ENCODE measurements around the gene GRID2.

The GRID2 gene

DNA sequence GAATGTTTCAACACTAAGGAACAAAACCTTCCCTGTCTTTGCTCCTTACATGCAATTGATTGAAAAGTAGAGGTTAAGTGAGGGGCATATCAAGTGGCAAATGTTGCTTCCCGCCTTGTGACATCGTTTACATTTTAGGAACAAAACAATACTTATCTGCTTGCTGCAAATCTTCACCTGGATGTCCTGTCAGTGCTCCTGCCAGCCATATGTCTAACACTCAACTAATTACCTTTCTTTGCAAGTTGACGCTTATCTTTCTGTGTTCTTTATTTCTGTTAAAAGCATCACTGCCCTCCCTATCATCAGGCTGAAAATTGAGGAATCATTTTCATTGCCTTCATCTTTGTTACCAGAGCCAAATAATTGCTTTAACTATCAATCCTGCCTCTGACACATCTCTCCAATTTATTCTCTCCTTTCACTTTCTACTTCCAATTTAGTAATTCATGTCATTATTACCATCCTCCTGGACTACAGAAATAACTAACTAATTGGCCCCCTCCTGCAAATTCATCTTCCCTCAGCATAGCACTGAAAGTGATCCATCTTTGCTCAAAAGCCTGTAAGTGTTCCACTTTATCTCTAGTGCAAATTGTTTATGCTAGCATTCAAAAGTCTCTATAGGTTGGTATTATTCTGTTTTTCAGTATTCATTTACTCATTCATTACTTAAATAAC is 1226.1 kb downstream of the GRID2 start:
- TF ChIP-seq TAF1 (IDR thresholded peaks at IDR 0.05; ENCODE audit: borderline replicate concordance, insufficient read depth, low read length) (no peak), FOXP2 (optimal IDR thresholded peaks at IDR 0.05; ENCODE audit: borderline replicate concordance, extremely low read depth, extremely low read length, insufficient read depth) (no peak), SIN3A (IDR thresholded peaks at IDR 0.05; ENCODE audit: borderline replicate concordance, insufficient read depth, low read length) (no peak), POLR2AphosphoS5 (IDR thresholded peaks at IDR 0.05; ENCODE audit: low read depth, low read length) (no peak)
- TF ChIP-seq, protein P1, sequence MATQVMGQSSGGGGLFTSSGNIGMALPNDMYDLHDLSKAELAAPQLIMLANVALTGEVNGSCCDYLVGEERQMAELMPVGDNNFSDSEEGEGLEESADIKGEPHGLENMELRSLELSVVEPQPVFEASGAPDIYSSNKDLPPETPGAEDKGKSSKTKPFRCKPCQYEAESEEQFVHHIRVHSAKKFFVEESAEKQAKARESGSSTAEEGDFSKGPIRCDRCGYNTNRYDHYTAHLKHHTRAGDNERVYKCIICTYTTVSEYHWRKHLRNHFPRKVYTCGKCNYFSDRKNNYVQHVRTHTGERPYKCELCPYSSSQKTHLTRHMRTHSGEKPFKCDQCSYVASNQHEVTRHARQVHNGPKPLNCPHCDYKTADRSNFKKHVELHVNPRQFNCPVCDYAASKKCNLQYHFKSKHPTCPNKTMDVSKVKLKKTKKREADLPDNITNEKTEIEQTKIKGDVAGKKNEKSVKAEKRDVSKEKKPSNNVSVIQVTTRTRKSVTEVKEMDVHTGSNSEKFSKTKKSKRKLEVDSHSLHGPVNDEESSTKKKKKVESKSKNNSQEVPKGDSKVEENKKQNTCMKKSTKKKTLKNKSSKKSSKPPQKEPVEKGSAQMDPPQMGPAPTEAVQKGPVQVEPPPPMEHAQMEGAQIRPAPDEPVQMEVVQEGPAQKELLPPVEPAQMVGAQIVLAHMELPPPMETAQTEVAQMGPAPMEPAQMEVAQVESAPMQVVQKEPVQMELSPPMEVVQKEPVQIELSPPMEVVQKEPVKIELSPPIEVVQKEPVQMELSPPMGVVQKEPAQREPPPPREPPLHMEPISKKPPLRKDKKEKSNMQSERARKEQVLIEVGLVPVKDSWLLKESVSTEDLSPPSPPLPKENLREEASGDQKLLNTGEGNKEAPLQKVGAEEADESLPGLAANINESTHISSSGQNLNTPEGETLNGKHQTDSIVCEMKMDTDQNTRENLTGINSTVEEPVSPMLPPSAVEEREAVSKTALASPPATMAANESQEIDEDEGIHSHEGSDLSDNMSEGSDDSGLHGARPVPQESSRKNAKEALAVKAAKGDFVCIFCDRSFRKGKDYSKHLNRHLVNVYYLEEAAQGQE (IDR thresholded peaks at IDR 0.05; ENCODE audit: insufficient read depth in 1 of 2, low read depth in 2 of 2, low read length in 2 of 2) = no peak

DNA sequence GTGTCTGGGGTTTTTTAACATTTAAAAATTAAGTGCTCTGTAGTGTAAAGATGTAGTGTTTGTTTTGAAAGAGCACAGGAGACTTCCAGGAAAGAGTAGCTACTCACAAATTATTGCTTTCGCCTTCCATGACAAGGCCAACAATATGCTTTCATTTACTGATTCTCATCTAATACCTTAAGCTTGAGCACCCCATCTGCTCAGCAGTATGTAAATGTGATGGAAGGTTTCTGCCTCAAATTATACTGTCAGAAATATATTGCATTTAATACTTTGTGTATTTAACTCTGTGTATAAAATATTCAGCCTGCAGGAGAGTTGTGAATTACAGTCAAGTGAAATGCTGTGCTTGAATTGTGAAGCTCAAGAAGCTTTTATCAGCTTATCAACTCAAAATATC is 1228.5 kb downstream of the GRID2 start:
- TF ChIP-seq FOXP2 (optimal IDR thresholded peaks at IDR 0.05; ENCODE audit: borderline replicate concordance, extremely low read depth, extremely low read length, insufficient read depth) = no peak
- no peak for TF ChIP-seq POLR2AphosphoS5 (IDR thresholded peaks at IDR 0.05; ENCODE audit: low read depth, low read length)
- no peak for TF ChIP-seq TAF1 (IDR thresholded peaks at IDR 0.05; ENCODE audit: borderline replicate concordance, insufficient read depth, low read length)
- TF ChIP-seq, protein P1 (IDR thresholded peaks at IDR 0.05; ENCODE audit: insufficient read depth in 1 of 2, low read depth in 2 of 2, low read length in 2 of 2) = no peak
- TF ChIP-seq SIN3A (IDR thresholded peaks at IDR 0.05; ENCODE audit: borderline replicate concordance, insufficient read depth, low read length) = no peak

DNA sequence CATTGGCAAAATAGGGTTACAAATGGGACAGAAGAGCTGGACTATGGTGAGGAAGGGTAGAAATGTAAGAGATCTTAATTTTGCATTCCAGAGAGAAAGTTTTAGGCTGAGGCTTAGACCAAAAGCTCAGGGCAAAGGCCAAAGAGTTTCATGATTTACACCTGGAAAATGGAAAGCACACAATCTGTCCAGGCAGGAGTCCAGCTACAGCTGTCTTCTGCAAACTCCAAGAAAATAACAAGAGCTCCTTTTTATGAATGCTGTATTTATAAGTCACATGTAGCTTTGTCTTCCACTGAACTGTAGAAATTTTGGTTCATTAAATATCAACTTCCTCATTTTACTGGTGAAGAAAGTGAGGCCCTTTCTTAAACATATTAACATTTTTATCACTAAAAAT is 1236.8 kb downstream of the GRID2 start:
- TF ChIP-seq TAF1 (IDR thresholded peaks at IDR 0.05; ENCODE audit: borderline replicate concordance, insufficient read depth, low read length) = no peak
- TF ChIP-seq, protein P1 (IDR thresholded peaks at IDR 0.05; ENCODE audit: insufficient read depth in 1 of 2, low read depth in 2 of 2, low read length in 2 of 2) = no peak
- TF ChIP-seq SIN3A (IDR thresholded peaks at IDR 0.05; ENCODE audit: borderline replicate concordance, insufficient read depth, low read length) = no peak
- no peak for TF ChIP-seq FOXP2 (optimal IDR thresholded peaks at IDR 0.05; ENCODE audit: borderline replicate concordance, extremely low read depth, extremely low read length, insufficient read depth)
- no peak for TF ChIP-seq POLR2AphosphoS5 (IDR thresholded peaks at IDR 0.05; ENCODE audit: low read depth, low read length)

DNA sequence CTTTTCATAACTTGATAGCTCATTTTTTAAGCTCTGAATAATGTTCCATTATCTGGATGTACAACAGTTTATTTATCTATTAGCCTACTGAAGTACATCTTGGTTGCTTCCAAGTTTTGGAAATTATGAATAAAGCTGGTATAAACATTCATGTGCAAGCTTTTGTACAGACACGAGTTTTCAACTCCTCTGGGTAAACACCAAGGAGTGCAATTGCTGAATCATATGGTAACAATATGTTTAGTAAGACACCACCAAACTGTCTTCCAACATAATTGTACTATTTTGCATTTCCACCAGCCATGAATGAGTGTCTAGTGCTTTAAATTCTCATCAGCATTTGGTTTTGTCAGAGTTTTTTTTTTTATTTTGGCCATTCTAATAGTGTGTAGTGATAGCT is 1258.1 kb downstream of the GRID2 start:
- TF ChIP-seq SIN3A (IDR thresholded peaks at IDR 0.05; ENCODE audit: borderline replicate concordance, insufficient read depth, low read length) (no peak), FOXP2 (optimal IDR thresholded peaks at IDR 0.05; ENCODE audit: borderline replicate concordance, extremely low read depth, extremely low read length, insufficient read depth) (no peak), POLR2AphosphoS5 (IDR thresholded peaks at IDR 0.05; ENCODE audit: low read depth, low read length) (no peak), TAF1 (IDR thresholded peaks at IDR 0.05; ENCODE audit: borderline replicate concordance, insufficient read depth, low read length) (no peak)
- TF ChIP-seq, protein P1 (IDR thresholded peaks at IDR 0.05; ENCODE audit: insufficient read depth in 1 of 2, low read depth in 2 of 2, low read length in 2 of 2) = no peak
